Testis (tissue), 3 donors: ENCODE results near the gene IL36RN. TPM values are rescaled to one million over a fixed set of nuclear protein-coding genes. Genes with fewer than 3 reads are reported as not detected.

Experiments
- DNase-seq: peaks from one replicate; pipeline ENCODE4 v3.0.0-alpha.2; 2019
- H3K27ac ChIP-seq, 2 donors: fragments of 200-600 bp; sonication (generic); one replicate each; pipeline ENCODE4 v1.5.1; 2019
- H3K27me3 ChIP-seq: fragments of 200-600 bp; sonication (generic); one replicate; pipeline ENCODE4 v1.5.1; 2019
- H3K36me3 ChIP-seq: fragments of 200-600 bp; sonication (generic); one replicate; pipeline ENCODE4 v1.5.1; 2017; ENCODE audit warnings: low read depth; ENCODE audit errors: missing control alignments
- H3K4me1 ChIP-seq: fragments of 200-600 bp; sonication (generic); one replicate; pipeline ENCODE4 v1.5.1; 2019
- H3K4me3 ChIP-seq, 2 donors: fragments of 200-600 bp; sonication (generic); one replicate each; pipeline ENCODE4 v1.5.1; 2017 to 2019
- H3K9me3 ChIP-seq: fragments of 200-600 bp; sonication (generic); one replicate; pipeline ENCODE4 v1.5.1; 2017
- POLR2A ChIP-seq: fragments of 450-650 bp; IDR thresholded peaks from one replicate; pipeline ENCODE4 v1.6.1; 2017; ENCODE audit warnings: antibody characterized with exemption, mild to moderate bottlenecking, moderate library complexity
- WGBS, 2 donors: methylation state at CpG; one replicate each; pipeline ENCODE4 v1.1.5; 2018; 5-methylcytosine and 5-hydroxymethylcytosine counted together
- intact Hi-C: fragments of 100-400 bp; cut with DNase I; formaldehyde crosslinking; loops from one replicate; pipeline ENCODE4 v1.15.1; 2023; ENCODE audit warnings: low total_unique reads
- polyA plus RNA-seq: library from polyadenylated mRNA; stranded (reverse); fragments of 350-450 nt; fragmentation: Illumina TruSeq; extraction: RNeasy Lipid Tissue Mini Kit (QIAGEN cat#74804); gene quantifications from one replicate; pipeline ENCODE4 v1.2.3, GENCODE V29; 2014; ENCODE audit warnings: low read depth, low replicate concordance; ENCODE audit not compliant: insufficient read depth
- total RNA-seq, 2 donors: library from RNA; depleted of rRNA; stranded (reverse); fragments of >200 nt; gene quantifications; one replicate each; pipeline ENCODE4 v1.2.3, GENCODE V29; 2016
- TF ChIP-seq, protein P1 (sequence below), 3 experiments: fragments of 450-650 bp in 2 of 3; fragments of 200-600 bp in 1 of 3; sonication (generic) in 1 of 3; IDR thresholded peaks; one replicate each; pipeline ENCODE4 v1.5.1; 2016 to 2019; ENCODE audit warnings: antibody characterized with exemption in 3 of 3, mild to moderate bottlenecking in 2 of 3, moderate library complexity in 1 of 3

The IL36RN gene
- total and polyA plus RNA-seq, 3 donors from 2014 or later: not detected

GRCh38 chr2:113068706-113069485, 9.9 kb downstream of the IL36RN start:
- intact Hi-C loops: no loop called here
- Histone ChIP-seq H3K4me1 (no peaks in the 10 kb centered on the region), H3K4me3 (no peak overlapping the region), H3K9me3 (no peaks in the 10 kb centered on the region), H3K36me3 (no peaks in the 10 kb centered on the region), H3K27me3 (no peaks in the 10 kb centered on the region), H3K27ac (no peak overlapping the region)
- no peak for DNase-seq
- WGBS, 2 donors: 55 to 62% methylated on average over 5 of the region's 5 CpGs
- TF ChIP-seq, protein P1, sequence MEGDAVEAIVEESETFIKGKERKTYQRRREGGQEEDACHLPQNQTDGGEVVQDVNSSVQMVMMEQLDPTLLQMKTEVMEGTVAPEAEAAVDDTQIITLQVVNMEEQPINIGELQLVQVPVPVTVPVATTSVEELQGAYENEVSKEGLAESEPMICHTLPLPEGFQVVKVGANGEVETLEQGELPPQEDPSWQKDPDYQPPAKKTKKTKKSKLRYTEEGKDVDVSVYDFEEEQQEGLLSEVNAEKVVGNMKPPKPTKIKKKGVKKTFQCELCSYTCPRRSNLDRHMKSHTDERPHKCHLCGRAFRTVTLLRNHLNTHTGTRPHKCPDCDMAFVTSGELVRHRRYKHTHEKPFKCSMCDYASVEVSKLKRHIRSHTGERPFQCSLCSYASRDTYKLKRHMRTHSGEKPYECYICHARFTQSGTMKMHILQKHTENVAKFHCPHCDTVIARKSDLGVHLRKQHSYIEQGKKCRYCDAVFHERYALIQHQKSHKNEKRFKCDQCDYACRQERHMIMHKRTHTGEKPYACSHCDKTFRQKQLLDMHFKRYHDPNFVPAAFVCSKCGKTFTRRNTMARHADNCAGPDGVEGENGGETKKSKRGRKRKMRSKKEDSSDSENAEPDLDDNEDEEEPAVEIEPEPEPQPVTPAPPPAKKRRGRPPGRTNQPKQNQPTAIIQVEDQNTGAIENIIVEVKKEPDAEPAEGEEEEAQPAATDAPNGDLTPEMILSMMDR (IDR thresholded peaks at IDR 0.05): no peak

DNA sequence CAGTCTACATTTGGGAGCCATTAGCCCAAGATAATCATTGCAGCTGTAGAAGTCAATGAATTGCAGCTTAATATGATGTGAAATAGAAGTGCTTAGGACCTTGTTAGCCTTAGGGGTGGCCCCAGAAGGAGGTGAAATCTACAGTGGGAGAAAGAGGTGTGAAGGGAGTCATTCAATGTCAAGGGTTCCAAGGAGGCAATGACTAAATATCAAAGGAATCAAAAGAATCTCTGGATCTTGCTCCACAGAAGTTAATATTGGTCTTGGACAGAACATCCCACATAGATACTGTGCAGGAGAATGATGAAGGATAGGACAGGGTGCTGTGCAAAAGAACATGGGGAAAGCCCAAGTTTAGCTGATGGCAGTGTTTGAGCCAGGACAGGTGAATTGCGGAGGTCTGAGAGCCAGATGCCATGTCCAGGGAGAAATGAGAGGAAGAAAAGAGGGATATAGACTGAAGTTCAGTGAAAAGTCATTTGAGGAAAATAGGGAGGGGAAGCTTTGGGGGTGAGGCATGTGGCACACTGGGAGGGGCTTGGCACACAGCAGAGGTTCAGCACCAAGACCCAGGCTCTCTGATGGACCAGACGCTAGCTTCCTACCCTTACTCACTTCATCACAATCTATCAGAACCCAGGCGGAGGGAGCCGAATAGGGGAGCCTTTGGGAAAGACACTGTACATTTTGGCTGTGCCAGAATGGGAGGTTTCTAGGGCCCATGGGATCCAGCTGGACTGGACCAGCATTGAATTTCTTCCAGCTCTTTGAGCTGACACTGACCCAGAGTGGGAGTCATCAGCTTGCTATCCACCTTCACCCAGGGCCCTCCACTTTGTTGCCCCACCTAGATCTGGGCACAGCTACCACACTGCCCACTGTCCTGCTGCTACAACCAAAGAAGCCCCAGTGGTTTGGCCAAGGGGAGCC, 10.9 kb downstream of the IL36RN start:
- no peak for DNase-seq
- H3K36me3 ChIP-seq: no peaks in the 10 kb centered on the region
- WGBS, 2 donors: 71 to 90% methylated on average over 4 of the region's 4 CpGs
- no peak overlapping the region for H3K27ac ChIP-seq
- H3K27me3 ChIP-seq: no peaks in the 10 kb centered on the region
- TF ChIP-seq, protein P1 (IDR thresholded peaks at IDR 0.05): no peak
- TF ChIP-seq POLR2A: no peak
- no peaks in the 10 kb centered on the region for H3K4me1 ChIP-seq
- no peaks in the 10 kb centered on the region for H3K9me3 ChIP-seq
- no peak overlapping the region for H3K4me3 ChIP-seq
- intact Hi-C loops: no loop called here

GRCh38 chr2:113070606-113070975, 11.6 kb downstream of the IL36RN start:
- Histone ChIP-seq H3K9me3 (no peaks in the 10 kb centered on the region), H3K36me3 (no peaks in the 10 kb centered on the region), H3K4me3 (no peak overlapping the region), H3K27me3 (no peaks in the 10 kb centered on the region), H3K4me1 (no peaks in the 10 kb centered on the region), H3K27ac (no peak overlapping the region)
- 74 to 83% methylated on average over 1 of the region's 1 CpG for WGBS, 2 donors
- no peak for TF ChIP-seq POLR2A
- TF ChIP-seq, protein P1 (IDR thresholded peaks at IDR 0.05): no peak
- DNase-seq: no peak
- intact Hi-C loops: no loop called here

DNA sequence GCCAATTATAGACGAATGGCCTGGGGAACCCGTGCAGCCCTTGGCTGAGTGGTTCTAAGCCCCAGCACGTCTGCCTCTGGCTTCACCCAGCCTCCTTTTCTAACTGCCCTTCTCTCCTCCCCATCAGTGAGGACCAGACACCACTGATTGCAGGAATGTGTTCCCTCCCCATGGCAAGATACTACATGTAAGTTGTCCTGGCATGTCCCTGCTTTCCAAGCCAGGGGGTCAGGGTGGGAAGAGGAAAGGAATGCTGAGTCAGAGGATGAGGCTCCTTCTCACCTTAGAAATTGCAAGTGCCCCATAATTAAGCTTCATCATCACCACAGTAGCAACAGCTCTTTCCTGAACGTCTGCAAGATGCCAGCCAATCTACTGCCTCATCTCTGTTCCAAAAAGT, 13.6 kb downstream of the IL36RN start:
- no peak for DNase-seq
- Histone ChIP-seq H3K36me3 (no peaks in the 10 kb centered on the region), H3K9me3 (no peaks in the 10 kb centered on the region), H3K4me1 (no peaks in the 10 kb centered on the region), H3K27ac (no peak overlapping the region), H3K4me3 (no peak overlapping the region), H3K27me3 (no peaks in the 10 kb centered on the region)
- intact Hi-C loops: no loop called here
- WGBS, 2 donors: 60 to 73% methylated on average over 4 of the region's 4 CpGs
- TF ChIP-seq, protein P1 (IDR thresholded peaks at IDR 0.05): no peak
- no peak for TF ChIP-seq POLR2A
